SK-N-SH (cell line): Measurements from ENCODE around the gene SHKBP1.

Source experiments
- EP300 ChIP-seq, 2 experiments: IDR thresholded peaks; 2 replicates each; pipeline versions ENCODE4 v1.4.0 to v1.6.1; 2012; ENCODE audit warnings: borderline replicate concordance in 1 of 2, low read depth in 1 of 2, low read length in 1 of 2
- EZH2phosphoT487 ChIP-seq: fragments of 200-600 bp; sonication (generic); IDR thresholded peaks from 2 replicates; pipeline ENCODE4 v1.6.1; 2017; ENCODE audit warnings: low read depth, mixed run types, mild to moderate bottlenecking, antibody characterized with exemption, moderate library complexity, borderline replicate concordance
- POLR2AphosphoS5 ChIP-seq: IDR thresholded peaks from 2 replicates; pipeline ENCODE4 v1.6.1; 2012; ENCODE audit warnings: low read depth, low read length
- TAF1 ChIP-seq: IDR thresholded peaks from 2 replicates; pipeline ENCODE4 v1.6.1; 2012; ENCODE audit warnings: low read depth, mild to moderate bottlenecking, low read length, moderate library complexity, borderline replicate concordance
- TF ChIP-seq, protein P1 (sequence below): IDR thresholded peaks from 2 replicates; pipeline ENCODE4; 2012
- TF ChIP-seq, protein P2 (sequence below): fragments of 200-600 bp; sonication (generic); IDR thresholded peaks from 2 replicates; pipeline ENCODE4 v1.6.1; 2017; ENCODE audit warnings: antibody characterized with exemption, mild to moderate bottlenecking, moderate library complexity

DNA sequence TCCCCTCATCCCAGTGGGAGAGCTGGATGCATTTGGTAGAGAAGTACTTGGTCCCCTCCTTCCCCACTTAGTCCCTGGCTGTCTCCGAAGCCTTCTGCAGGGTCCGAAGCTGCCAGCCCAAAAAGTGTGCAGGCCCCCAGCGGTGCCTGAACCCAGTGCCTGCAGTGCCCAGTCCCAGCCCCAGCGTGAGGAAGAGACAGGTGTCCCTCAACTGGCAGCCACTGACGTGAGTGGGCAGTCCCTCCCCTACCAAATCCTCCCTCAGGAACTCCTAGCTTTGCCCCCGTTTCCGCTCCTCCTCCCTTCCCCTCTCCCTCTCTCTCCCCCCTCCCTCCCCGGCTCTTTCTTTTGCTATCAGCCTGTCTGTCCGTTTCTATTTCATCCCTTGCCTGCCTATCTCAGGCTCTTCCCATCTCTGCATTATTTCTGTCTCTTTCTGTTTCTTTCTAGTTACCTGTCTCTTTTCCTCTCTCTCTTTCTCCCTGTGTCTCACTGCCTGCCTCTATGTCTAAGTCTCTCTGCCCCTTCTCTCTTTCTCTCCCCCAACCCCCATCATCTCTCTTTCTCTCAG, 22.7 kb downstream of the SHKBP1 start:
- TF ChIP-seq, protein P1, sequence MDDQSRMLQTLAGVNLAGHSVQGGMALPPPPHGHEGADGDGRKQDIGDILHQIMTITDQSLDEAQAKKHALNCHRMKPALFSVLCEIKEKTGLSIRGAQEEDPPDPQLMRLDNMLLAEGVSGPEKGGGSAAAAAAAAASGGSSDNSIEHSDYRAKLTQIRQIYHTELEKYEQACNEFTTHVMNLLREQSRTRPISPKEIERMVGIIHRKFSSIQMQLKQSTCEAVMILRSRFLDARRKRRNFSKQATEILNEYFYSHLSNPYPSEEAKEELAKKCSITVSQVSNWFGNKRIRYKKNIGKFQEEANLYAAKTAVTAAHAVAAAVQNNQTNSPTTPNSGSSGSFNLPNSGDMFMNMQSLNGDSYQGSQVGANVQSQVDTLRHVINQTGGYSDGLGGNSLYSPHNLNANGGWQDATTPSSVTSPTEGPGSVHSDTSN, result no peak
- TF ChIP-seq EP300 (IDR thresholded peaks at IDR 0.05; ENCODE audit: borderline replicate concordance in 1 of 2, low read depth in 1 of 2, low read length in 1 of 2), result no peak
- TF ChIP-seq EZH2phosphoT487, result no peak
- TF ChIP-seq, protein P2, sequence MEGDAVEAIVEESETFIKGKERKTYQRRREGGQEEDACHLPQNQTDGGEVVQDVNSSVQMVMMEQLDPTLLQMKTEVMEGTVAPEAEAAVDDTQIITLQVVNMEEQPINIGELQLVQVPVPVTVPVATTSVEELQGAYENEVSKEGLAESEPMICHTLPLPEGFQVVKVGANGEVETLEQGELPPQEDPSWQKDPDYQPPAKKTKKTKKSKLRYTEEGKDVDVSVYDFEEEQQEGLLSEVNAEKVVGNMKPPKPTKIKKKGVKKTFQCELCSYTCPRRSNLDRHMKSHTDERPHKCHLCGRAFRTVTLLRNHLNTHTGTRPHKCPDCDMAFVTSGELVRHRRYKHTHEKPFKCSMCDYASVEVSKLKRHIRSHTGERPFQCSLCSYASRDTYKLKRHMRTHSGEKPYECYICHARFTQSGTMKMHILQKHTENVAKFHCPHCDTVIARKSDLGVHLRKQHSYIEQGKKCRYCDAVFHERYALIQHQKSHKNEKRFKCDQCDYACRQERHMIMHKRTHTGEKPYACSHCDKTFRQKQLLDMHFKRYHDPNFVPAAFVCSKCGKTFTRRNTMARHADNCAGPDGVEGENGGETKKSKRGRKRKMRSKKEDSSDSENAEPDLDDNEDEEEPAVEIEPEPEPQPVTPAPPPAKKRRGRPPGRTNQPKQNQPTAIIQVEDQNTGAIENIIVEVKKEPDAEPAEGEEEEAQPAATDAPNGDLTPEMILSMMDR, result no peak
- no peak for TF ChIP-seq POLR2AphosphoS5
- no peak for TF ChIP-seq TAF1
